PFSK-1 (cell line): Measurements from ENCODE around the gene FGD4.

Source experiments
- POLR2AphosphoS5 ChIP-seq: IDR thresholded peaks from 2 replicates; pipeline ENCODE4 v1.6.1; 2012; ENCODE audit warnings: low read depth, mild to moderate bottlenecking, control low read depth, low read length, moderate library complexity
- REST ChIP-seq, 2 experiments: IDR thresholded peaks; 2 replicates each; pipeline versions ENCODE4 v1.6.1 to v1.8.0; 2011 to 2012; ENCODE audit warnings: low read depth in 2 of 2, low read length in 2 of 2, control low read depth in 1 of 2, inconsistent platforms in 1 of 2, mild to moderate bottlenecking in 1 of 2, moderate library complexity in 1 of 2; ENCODE audit not compliant: insufficient read depth in 1 of 2
- SIN3A ChIP-seq: IDR thresholded peaks from 2 replicates; pipeline ENCODE4 v1.6.1; 2012; ENCODE audit warnings: mild to moderate bottlenecking, low read length, moderate library complexity, borderline replicate concordance; ENCODE audit not compliant: insufficient read depth
- TAF1 ChIP-seq: IDR thresholded peaks from 2 replicates; pipeline ENCODE4 v1.6.1; 2012; ENCODE audit warnings: low read length, control low read depth, borderline replicate concordance; ENCODE audit not compliant: insufficient read depth

- no peak for TF ChIP-seq REST (IDR thresholded peaks at IDR 0.05; ENCODE audit: insufficient read depth in 1 of 2, low read depth in 2 of 2, low read length in 2 of 2)
- TF ChIP-seq POLR2AphosphoS5, result no peak
- no peak for TF ChIP-seq TAF1
- TF ChIP-seq SIN3A, result no peak
Observed at GRCh38 chr12:32508626-32509025, 109.3 kb downstream of the FGD4 start.
